Sigmoid colon (tissue), 7 donors: ENCODE results near the gene NDUFB6. TPM values are rescaled to one million over a fixed set of nuclear protein-coding genes. Genes with fewer than 3 reads are reported as not detected.
"Not testable (repeated sequence)": the region's sequence is repeated elsewhere in the genome, so short reads cannot be mapped to it uniquely, and the experiment has no call there.

Experiments
- DNase-seq: peaks from one replicate; pipeline ENCODE4 v3.0.0-alpha.2; 2019
- H3K27ac ChIP-seq, 4 donors: fragments of 200-600 bp; sonication (generic); one replicate each; pipeline ENCODE4 v1.5.1; 2016 to 2019; ENCODE audit warnings: mild to moderate bottlenecking in 1 of 4
- H3K27me3 ChIP-seq, 3 donors: fragments of 200-600 bp; sonication (generic); one replicate each; pipeline ENCODE4 v1.5.1; 2019; ENCODE audit warnings: mild to moderate bottlenecking in 1 of 3
- H3K36me3 ChIP-seq, 4 donors: fragments of 200-600 bp; sonication (generic); one replicate each; pipeline ENCODE4 v1.5.1; 2016 to 2019
- H3K4me1 ChIP-seq, 4 donors: fragments of 200-600 bp; sonication (generic); one replicate each; pipeline ENCODE4 v1.5.1; 2017 to 2019
- H3K4me3 ChIP-seq, 4 donors: fragments of 200-600 bp; sonication (generic); one replicate each; pipeline ENCODE4 v1.5.1; 2017 to 2019; ENCODE audit warnings: mild to moderate bottlenecking in 2 of 4, moderate library complexity in 1 of 4
- H3K9me3 ChIP-seq, 4 donors: fragments of 200-600 bp in 3 of 4; sonication (generic) in 3 of 4; one replicate each; pipeline versions ENCODE4 v1.5.1 to v1.6.1; 2013 to 2019
- EP300 ChIP-seq, 4 donors: sonication (generic); formaldehyde crosslinking; IDR thresholded peaks; one replicate each; pipeline ENCODE4 v1.6.1; 2017; ENCODE audit warnings: antibody characterized with exemption in 4 of 4
- POLR2A ChIP-seq, 2 donors: fragments of 450-650 bp; IDR thresholded peaks; one replicate each; pipeline ENCODE4 v1.6.1; 2016; ENCODE audit warnings: antibody characterized with exemption in 2 of 2, mild to moderate bottlenecking in 2 of 2, moderate library complexity in 2 of 2
- POLR2AphosphoS5 ChIP-seq, 4 donors: sonication (generic); formaldehyde crosslinking; IDR thresholded peaks; one replicate each; pipeline ENCODE4 v1.6.1; 2017; ENCODE audit warnings: antibody characterized with exemption in 4 of 4
- WGBS, 2 donors: extraction: QIAGEN DNeasy Blood & Tissue Kit; methylation state at CpG; one replicate each; pipeline ENCODE4 v1.1.7; 2013; 5-methylcytosine and 5-hydroxymethylcytosine counted together
- intact Hi-C: fragments of 100-400 bp; cut with DNase I; formaldehyde crosslinking; loops from one replicate; pipeline ENCODE4 v1.15.1; 2023
- polyA plus RNA-seq, 3 donors: library from polyadenylated mRNA; stranded (reverse); fragments of 200-250 nt; gene quantifications; one replicate each; pipeline ENCODE4 v1.2.3, GENCODE V29; 2013
- total RNA-seq, 4 donors: library from RNA; depleted of rRNA; stranded (reverse); fragments of >200 nt; gene quantifications; one replicate each; pipeline ENCODE4 v1.1.0, GENCODE V29; 2016
- TF ChIP-seq, protein P1 (sequence below), 4 experiments: fragments of 450-650 bp in 3 of 4; fragments of 200-600 bp in 1 of 4; IDR thresholded peaks; one replicate each; pipeline ENCODE4 v1.5.1; 2016 to 2019; ENCODE audit warnings: antibody characterized with exemption in 4 of 4, mild to moderate bottlenecking in 3 of 4, moderate library complexity in 2 of 4
- donor health status: healthy with polysubstance abuse.
- donor health status: Bipolar disorder and iron deficiency.
- donor health status: healthy.

The NDUFB6 gene
- total and polyA plus RNA-seq, 7 donors, result 37.7 to 97.6 (median 66.1) TPM

- H3K36me3 ChIP-seq, result no peaks in the 10 kb centered on the region
- H3K4me1 ChIP-seq, result peaks cover 0 to 33% (median 20%) of the 10 kb centered on the region in 4 donors
- WGBS, 2 donors, result 18 to 28% methylated on average over 22 of the region's 22 CpGs
- peak overlapping the region; percentile 55 to 69 (median 62) for H3K4me3 ChIP-seq
- TF ChIP-seq, protein P1, sequence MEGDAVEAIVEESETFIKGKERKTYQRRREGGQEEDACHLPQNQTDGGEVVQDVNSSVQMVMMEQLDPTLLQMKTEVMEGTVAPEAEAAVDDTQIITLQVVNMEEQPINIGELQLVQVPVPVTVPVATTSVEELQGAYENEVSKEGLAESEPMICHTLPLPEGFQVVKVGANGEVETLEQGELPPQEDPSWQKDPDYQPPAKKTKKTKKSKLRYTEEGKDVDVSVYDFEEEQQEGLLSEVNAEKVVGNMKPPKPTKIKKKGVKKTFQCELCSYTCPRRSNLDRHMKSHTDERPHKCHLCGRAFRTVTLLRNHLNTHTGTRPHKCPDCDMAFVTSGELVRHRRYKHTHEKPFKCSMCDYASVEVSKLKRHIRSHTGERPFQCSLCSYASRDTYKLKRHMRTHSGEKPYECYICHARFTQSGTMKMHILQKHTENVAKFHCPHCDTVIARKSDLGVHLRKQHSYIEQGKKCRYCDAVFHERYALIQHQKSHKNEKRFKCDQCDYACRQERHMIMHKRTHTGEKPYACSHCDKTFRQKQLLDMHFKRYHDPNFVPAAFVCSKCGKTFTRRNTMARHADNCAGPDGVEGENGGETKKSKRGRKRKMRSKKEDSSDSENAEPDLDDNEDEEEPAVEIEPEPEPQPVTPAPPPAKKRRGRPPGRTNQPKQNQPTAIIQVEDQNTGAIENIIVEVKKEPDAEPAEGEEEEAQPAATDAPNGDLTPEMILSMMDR (IDR thresholded peaks at IDR 0.05), result no peak
- TF ChIP-seq EP300 (IDR thresholded peaks at IDR 0.05) (no peak), POLR2AphosphoS5 (IDR thresholded peaks at IDR 0.05) (no peak), POLR2A (IDR thresholded peaks at IDR 0.05) (no peak)
- peak overlapping the region; percentile 83 to 91 (median 86) for H3K27ac ChIP-seq
- no peaks in the 10 kb centered on the region for H3K27me3 ChIP-seq
- intact Hi-C loops, result no loop called here
- no peaks in the 10 kb centered on the region for H3K9me3 ChIP-seq
- DNase-seq, result no peak
These were observed 47.9 kb downstream of the NDUFB6 start for GRCh38 chr9:32524892-32525708.

- H3K36me3 ChIP-seq, intact Hi-C loops, DNase-seq, H3K9me3 ChIP-seq, H3K27me3 ChIP-seq: not testable (repeated sequence)
- Histone ChIP-seq H3K4me1 (peaks cover 0 to 33% (median 20%) of the 10 kb centered on the region in 4 donors), H3K4me3 (peak overlapping the region in 3 of 4 donors; percentile 59 to 69 (median 64)), H3K27ac (peak overlapping the region in 3 of 4 donors; percentile 83 to 91 (median 87))
- 94 to 95% methylated on average over 11 of the region's 11 CpGs for WGBS, 2 donors
These were observed 48.4 kb downstream of the NDUFB6 start for GRCh38 chr9:32524558-32524891.

GRCh38 chr9:32523910-32524309 is 49.0 kb downstream of the NDUFB6 start:
- intact Hi-C loops, result no loop called here
- H3K4me3 ChIP-seq, result no peak overlapping the region
- no peak overlapping the region for H3K27ac ChIP-seq
- peaks cover 0 to 33% (median 20%) of the 10 kb centered on the region in 4 donors for H3K4me1 ChIP-seq
- H3K9me3 ChIP-seq, result no peaks in the 10 kb centered on the region
- DNase-seq, result no peak
- H3K36me3 ChIP-seq, result no peaks in the 10 kb centered on the region
- 38% methylated on average over 1 of the region's 1 CpG for WGBS, 2 donors
- TF ChIP-seq, protein P1 (IDR thresholded peaks at IDR 0.05), result no peak
- TF ChIP-seq POLR2AphosphoS5 (IDR thresholded peaks at IDR 0.05) (no peak), EP300 (IDR thresholded peaks at IDR 0.05) (no peak)
- no peaks in the 10 kb centered on the region for H3K27me3 ChIP-seq

DNA sequence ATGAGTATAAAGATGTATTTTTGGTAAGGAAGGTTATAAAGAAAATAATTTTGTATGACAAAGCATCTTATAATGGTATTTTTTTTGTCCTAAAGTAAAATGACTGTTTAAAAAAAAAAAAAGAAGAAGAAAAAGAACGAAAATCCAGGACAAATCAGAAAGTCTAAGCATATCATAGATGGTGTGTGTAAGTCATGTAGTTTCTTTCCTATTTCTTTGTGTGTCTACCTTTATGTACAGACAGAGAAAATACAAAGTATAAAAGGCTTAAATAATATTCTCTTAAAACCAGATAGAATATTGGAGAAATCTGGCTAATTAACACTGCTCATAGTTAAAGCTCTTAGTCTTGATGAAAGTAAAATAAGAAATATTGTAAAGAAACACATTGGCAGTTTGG is 54.7 kb downstream of the NDUFB6 start:
- no peak overlapping the region for H3K4me3 ChIP-seq
- no peak overlapping the region for H3K27ac ChIP-seq
- peaks cover 0 to 4% (median 0%) of the 10 kb centered on the region in 4 donors for H3K4me1 ChIP-seq
- TF ChIP-seq, protein P1 (IDR thresholded peaks at IDR 0.05), result no peak
- TF ChIP-seq POLR2AphosphoS5 (IDR thresholded peaks at IDR 0.05) (no peak), POLR2A (IDR thresholded peaks at IDR 0.05) (no peak), EP300 (IDR thresholded peaks at IDR 0.05) (no peak)
- H3K27me3 ChIP-seq, result no peaks in the 10 kb centered on the region
- no peaks in the 10 kb centered on the region for H3K36me3 ChIP-seq
- DNase-seq, result no peak
- intact Hi-C loops, result no loop called here
- H3K9me3 ChIP-seq, result no peaks in the 10 kb centered on the region
- 94 to 95% methylated on average over 1 of the region's 1 CpG for WGBS, 2 donors

GRCh38 chr9:32516241-32516640 is 56.7 kb downstream of the NDUFB6 start:
- H3K4me1 ChIP-seq, result no peaks in the 10 kb centered on the region
- no peak overlapping the region for H3K4me3 ChIP-seq
- H3K36me3 ChIP-seq, result no peaks in the 10 kb centered on the region
- no peak for TF ChIP-seq POLR2A (IDR thresholded peaks at IDR 0.05)
- no peak for TF ChIP-seq EP300 (IDR thresholded peaks at IDR 0.05)
- TF ChIP-seq, protein P1 (IDR thresholded peaks at IDR 0.05), result no peak
- no peak for TF ChIP-seq POLR2AphosphoS5 (IDR thresholded peaks at IDR 0.05)
- no peak for DNase-seq
- no peaks in the 10 kb centered on the region for H3K9me3 ChIP-seq
- intact Hi-C loops, result no loop called here
- no peaks in the 10 kb centered on the region for H3K27me3 ChIP-seq
- no peak overlapping the region for H3K27ac ChIP-seq
